Prostate gland (tissue), 2 donors: ENCODE data around the gene TLR9.

Source experiments
- POLR2A ChIP-seq: fragments of 450-650 bp; IDR thresholded peaks from one replicate; pipeline ENCODE4 v1.6.1; 2016; ENCODE audit warnings: antibody characterized with exemption, mild to moderate bottlenecking
- POLR2AphosphoS5 ChIP-seq: sonication (generic); formaldehyde crosslinking; IDR thresholded peaks from one replicate; pipeline ENCODE4 v1.6.1; 2017; ENCODE audit warnings: antibody characterized with exemption
- TF ChIP-seq, protein P1 (sequence below), 4 experiments: fragments of 200-600 bp in 2 of 4; fragments of 450-650 bp in 2 of 4; sonication (generic) in 2 of 4; IDR thresholded peaks; 1 replicate in 3 of 4; 2 replicates in 1 of 4; pipeline ENCODE4 v1.5.1; 2016 to 2019; ENCODE audit warnings: antibody characterized with exemption in 4 of 4, mild to moderate bottlenecking in 2 of 4, moderate library complexity in 2 of 4

GRCh38 chr3:52172262-52172757 lies 53.1 kb downstream of the TLR9 start:
- TF ChIP-seq, protein P1, sequence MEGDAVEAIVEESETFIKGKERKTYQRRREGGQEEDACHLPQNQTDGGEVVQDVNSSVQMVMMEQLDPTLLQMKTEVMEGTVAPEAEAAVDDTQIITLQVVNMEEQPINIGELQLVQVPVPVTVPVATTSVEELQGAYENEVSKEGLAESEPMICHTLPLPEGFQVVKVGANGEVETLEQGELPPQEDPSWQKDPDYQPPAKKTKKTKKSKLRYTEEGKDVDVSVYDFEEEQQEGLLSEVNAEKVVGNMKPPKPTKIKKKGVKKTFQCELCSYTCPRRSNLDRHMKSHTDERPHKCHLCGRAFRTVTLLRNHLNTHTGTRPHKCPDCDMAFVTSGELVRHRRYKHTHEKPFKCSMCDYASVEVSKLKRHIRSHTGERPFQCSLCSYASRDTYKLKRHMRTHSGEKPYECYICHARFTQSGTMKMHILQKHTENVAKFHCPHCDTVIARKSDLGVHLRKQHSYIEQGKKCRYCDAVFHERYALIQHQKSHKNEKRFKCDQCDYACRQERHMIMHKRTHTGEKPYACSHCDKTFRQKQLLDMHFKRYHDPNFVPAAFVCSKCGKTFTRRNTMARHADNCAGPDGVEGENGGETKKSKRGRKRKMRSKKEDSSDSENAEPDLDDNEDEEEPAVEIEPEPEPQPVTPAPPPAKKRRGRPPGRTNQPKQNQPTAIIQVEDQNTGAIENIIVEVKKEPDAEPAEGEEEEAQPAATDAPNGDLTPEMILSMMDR (IDR thresholded peaks at IDR 0.05): no peak
- TF ChIP-seq POLR2A (no peak), POLR2AphosphoS5 (no peak)
